Measurements from ENCODE around the gene HOXC4.

GRCh38 chr12:54007538-54008259 lies 45.9 kb upstream of the HOXC4 start:
- TF ChIP-seq CTCF (IDR thresholded peaks at IDR 0.05) (no peak), EP300 (IDR thresholded peaks at IDR 0.05) (no peak), POLR2AphosphoS5 (IDR thresholded peaks at IDR 0.05) (no peak), POLR2A (IDR thresholded peaks at IDR 0.05) (no peak)
